OCI-LY3 (cell line): Measurements from ENCODE around the gene ACBD6.
"Not testable (repeated sequence)": the region's sequence is repeated elsewhere in the genome, so short reads cannot be mapped to it uniquely, and the experiment has no call there.

Experiments used
- H2AFZ ChIP-seq: fragments of 200-600, 300-600 bp; shearing (Covaris generic); 2 replicates; pipeline ENCODE4 v1.6.0; 2014; ENCODE audit warnings: antibody characterized with exemption, low read depth, low read length
- H3K27ac ChIP-seq: fragments of 200-600, 300-600 bp; sonication (generic); 2 replicates; pipeline ENCODE4 v1.5.1; 2014; ENCODE audit warnings: mild to moderate bottlenecking, low read length, moderate library complexity, mixed read lengths
- H3K27me3 ChIP-seq: fragments of 200-600, 300-600 bp; sonication (generic); 2 replicates; pipeline ENCODE4 v1.6.1; 2014; ENCODE audit warnings: low read depth, low read length, mixed read lengths
- H3K36me3 ChIP-seq: fragments of 200-600, 300-600 bp; sonication (generic); replicated peaks from 2 replicates; pipeline ENCODE3; 2014; ENCODE audit warnings: low read depth, low read length, mixed read lengths
- H3K4me1 ChIP-seq: fragments of 300-600, 200-600 bp; sonication (generic); 2 replicates; pipeline ENCODE4 v1.6.1; 2014; ENCODE audit warnings: low read length, mixed read lengths
- H3K4me2 ChIP-seq: fragments of 200-600, 300-600 bp; sonication (generic); 2 replicates; pipeline ENCODE4 v1.6.1; 2014; ENCODE audit warnings: low read length, mixed read lengths
- H3K4me3 ChIP-seq: fragments of 300-600, 200-600 bp; sonication (generic); 2 replicates; pipeline ENCODE4 v1.5.1; 2014; ENCODE audit warnings: antibody characterized with exemption, mild to moderate bottlenecking, low read length, moderate library complexity
- H3K79me2 ChIP-seq: fragments of 300-600, 200-600 bp; shearing (Covaris generic); 2 replicates; pipeline ENCODE4 v1.6.1; 2014; ENCODE audit warnings: mild to moderate bottlenecking, low read length, mixed read lengths
- H3K9ac ChIP-seq: fragments of 300-600, 200-600 bp; shearing (Covaris generic); 2 replicates; pipeline ENCODE4 v1.6.0; 2014; ENCODE audit warnings: mild to moderate bottlenecking, low read length, moderate library complexity
- H3K9me3 ChIP-seq: fragments of 200-600, 300-600 bp; shearing (Covaris generic); 2 replicates; pipeline ENCODE4 v1.6.1; 2014; ENCODE audit warnings: low read length, mixed read lengths; ENCODE audit not compliant: insufficient read depth
- H4K20me1 ChIP-seq: fragments of 200-600, 300-600 bp; sonication (generic); 2 replicates; pipeline ENCODE4 v1.6.1; 2016; ENCODE audit warnings: low read length, mixed read lengths; ENCODE audit not compliant: insufficient read depth
- CTCF ChIP-seq: fragments of 200-600, 300-600 bp; sonication (generic); IDR thresholded peaks from 2 replicates; pipeline ENCODE4 v1.5.1; 2014; ENCODE audit warnings: antibody characterized with exemption, low read length, low read depth
- EZH2phosphoT487 ChIP-seq: fragments of 200-600 bp; shearing (Covaris generic); IDR thresholded peaks from 2 replicates; pipeline ENCODE4 v1.6.1; 2018; ENCODE audit warnings: antibody characterized with exemption, mixed run types, low read depth

The ACBD6 gene

DNA sequence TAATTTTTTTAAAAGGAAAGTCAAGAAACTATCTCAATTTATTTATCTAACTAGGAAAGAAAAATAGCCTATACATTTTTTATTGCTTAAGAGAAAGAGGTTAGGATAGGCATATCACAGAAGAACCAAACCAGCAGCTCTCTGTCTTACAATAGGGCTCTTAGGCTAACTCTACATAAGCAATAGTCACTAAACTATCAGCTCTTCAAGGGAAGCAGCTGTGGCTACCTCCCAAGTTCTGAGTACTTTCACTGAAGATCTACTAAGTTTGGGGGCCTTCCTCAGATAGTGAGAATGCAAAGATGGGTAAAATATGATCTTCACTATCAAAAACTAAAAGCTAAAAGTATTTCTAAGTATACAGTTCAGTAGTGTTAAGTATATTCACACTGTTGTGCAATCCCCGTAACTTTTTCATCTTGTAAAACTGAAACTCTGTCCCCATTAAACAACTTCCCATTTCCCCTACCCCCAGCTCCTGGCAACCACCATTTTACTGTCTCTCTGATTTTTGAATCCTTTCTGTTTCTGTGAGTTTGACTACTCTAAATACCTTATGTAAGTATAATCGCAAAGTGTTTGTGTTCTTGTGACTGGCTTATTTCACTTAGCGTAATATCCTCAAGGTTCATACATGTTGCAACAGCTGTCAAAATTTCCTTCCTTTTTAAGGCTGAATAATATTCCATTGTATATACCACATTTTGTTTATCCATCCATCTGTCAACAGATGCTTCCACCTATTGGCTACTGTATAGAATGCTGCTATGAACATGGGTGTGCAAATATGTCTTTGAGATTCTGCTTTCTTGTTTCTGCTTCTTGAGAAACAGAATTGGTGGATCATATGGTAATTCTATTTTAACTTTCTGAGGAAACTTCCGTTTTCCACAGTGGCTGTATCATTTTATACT, 73.3 kb downstream of the ACBD6 start:
- H3K27me3 ChIP-seq = no peaks in the 10 kb centered on the region
- H3K36me3 ChIP-seq = peaks cover 10% of the 10 kb centered on the region
- H2AFZ ChIP-seq = no peak overlapping the region
- H3K9me3 ChIP-seq = peaks cover 4% of the 10 kb centered on the region; the same call in 1 of the 2 replicates
- H3K4me1 ChIP-seq = peaks cover 24% of the 10 kb centered on the region
- no peaks in the 10 kb centered on the region for H4K20me1 ChIP-seq
- peaks cover 10% of the 10 kb centered on the region for H3K79me2 ChIP-seq
- peak overlapping the region; percentile 68 for H3K27ac ChIP-seq
- H3K4me3 ChIP-seq = peak overlapping the region; percentile 22
- H3K9ac ChIP-seq = peak overlapping the region; percentile 7; the same call in 1 of the 2 replicates
- TF ChIP-seq CTCF = no peak
- no peak for TF ChIP-seq EZH2phosphoT487
- peak overlapping the region; percentile 41 for H3K4me2 ChIP-seq

- no peak overlapping the region for H3K27ac ChIP-seq
- H2AFZ ChIP-seq = no peak overlapping the region
- no peaks in the 10 kb centered on the region; the same call in 1 of the 2 replicates for H3K79me2 ChIP-seq
- TF ChIP-seq EZH2phosphoT487 (no peak), CTCF (no peak)
- H3K9ac ChIP-seq = no peak overlapping the region
- H4K20me1 ChIP-seq = no peaks in the 10 kb centered on the region
- H3K4me3 ChIP-seq = no peak overlapping the region
- H3K27me3 ChIP-seq = no peaks in the 10 kb centered on the region
- H3K36me3 ChIP-seq = peaks cover 22% of the 10 kb centered on the region
- H3K9me3 ChIP-seq = peaks cover 4% of the 10 kb centered on the region; the same call in 1 of the 2 replicates
- H3K4me2 ChIP-seq = no peak overlapping the region
- peaks cover 24% of the 10 kb centered on the region for H3K4me1 ChIP-seq
These were observed 76.4 kb downstream of the ACBD6 start for GRCh38 chr1:180425952-180426351.

- Histone ChIP-seq H2AFZ (no peak overlapping the region), H3K4me3 (no peak overlapping the region), H3K9ac (no peak overlapping the region), H3K4me2 (no peak overlapping the region), H3K9me3 (peaks cover 4% of the 10 kb centered on the region; the same call in 1 of the 2 replicates), H3K36me3 (peaks cover 18% of the 10 kb centered on the region), H3K27me3 (no peaks in the 10 kb centered on the region), H3K27ac (no peak overlapping the region), H3K4me1 (peaks cover 24% of the 10 kb centered on the region), H4K20me1 (no peaks in the 10 kb centered on the region), H3K79me2 (no peaks in the 10 kb centered on the region)
- TF ChIP-seq CTCF (no peak), EZH2phosphoT487 (no peak)
These were observed 77.4 kb downstream of the ACBD6 start for GRCh38 chr1:180424848-180425457.

DNA sequence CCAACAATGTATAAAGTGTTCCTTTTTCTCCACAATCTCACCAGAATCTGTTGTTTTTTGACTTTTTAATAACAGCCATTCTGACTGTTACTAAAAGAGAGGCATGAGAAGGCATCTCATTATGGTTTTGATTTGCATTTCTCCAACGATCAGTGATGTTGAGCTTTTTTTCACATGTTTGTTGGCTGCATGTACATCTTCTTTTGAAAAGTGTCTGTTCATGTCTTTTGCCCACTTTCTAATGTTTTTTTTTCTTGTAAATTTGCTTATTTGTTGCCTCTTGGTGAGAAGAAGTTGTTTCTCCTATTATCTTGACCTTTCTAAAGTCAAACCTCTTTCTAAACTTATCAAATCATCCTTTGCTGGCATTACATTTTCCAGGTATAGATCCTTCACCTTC, 80.8 kb downstream of the ACBD6 start:
- Histone ChIP-seq H3K4me3 (no peak overlapping the region), H3K4me2 (no peak overlapping the region), H3K27me3 (no peaks in the 10 kb centered on the region), H3K9ac (no peak overlapping the region), H4K20me1 (no peaks in the 10 kb centered on the region), H3K9me3 (no peaks in the 10 kb centered on the region), H3K36me3 (peaks cover 12% of the 10 kb centered on the region), H3K27ac (no peak overlapping the region), H3K79me2 (no peaks in the 10 kb centered on the region), H2AFZ (no peak overlapping the region), H3K4me1 (peaks cover 5% of the 10 kb centered on the region; the same call in 1 of the 2 replicates)
- TF ChIP-seq CTCF = no peak

DNA sequence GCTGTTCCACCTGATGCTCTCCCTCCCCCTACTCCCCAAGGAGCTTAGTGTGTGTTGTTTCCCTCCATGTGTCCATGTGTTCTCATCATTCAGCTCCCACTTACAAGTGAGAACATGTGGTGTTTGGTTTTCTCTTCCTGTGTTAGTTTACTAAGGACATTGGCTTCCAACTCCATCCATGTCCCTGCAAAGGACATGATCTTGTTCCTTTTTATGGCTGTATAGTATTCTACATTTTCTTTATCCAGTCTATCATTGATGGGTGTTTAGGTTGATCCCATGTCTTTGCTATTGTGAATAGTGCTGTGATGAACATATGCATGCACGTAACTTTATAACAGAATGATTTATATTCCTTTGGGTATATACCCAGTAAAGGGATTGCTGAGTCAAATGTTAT, 81.2 kb downstream of the ACBD6 start:
- H4K20me1 ChIP-seq, H3K4me1 ChIP-seq, H3K4me3 ChIP-seq, H2AFZ ChIP-seq, H3K27ac ChIP-seq, H3K9me3 ChIP-seq, H3K9ac ChIP-seq, H3K4me2 ChIP-seq, H3K79me2 ChIP-seq, H3K27me3 ChIP-seq: not testable (repeated sequence)
- peaks cover 16% of the 10 kb centered on the region for H3K36me3 ChIP-seq
